ENCODE measurements around the gene AJAP1.

AJAP1 gene

GRCh38 chr1:4773226-4773625 is 118.8 kb downstream of the AJAP1 start:
- TF ChIP-seq ZFX (IDR thresholded peaks at IDR 0.05), result no peak
- TF ChIP-seq CTCF (conservative IDR thresholded peaks at IDR 0.05), result no peak
- no peak overlapping the region for H3K27ac ChIP-seq

- TF ChIP-seq ZFX (IDR thresholded peaks at IDR 0.05), result no peak
- no peak for TF ChIP-seq CTCF (conservative IDR thresholded peaks at IDR 0.05)
- no peak overlapping the region for H3K27ac ChIP-seq
These were observed 121.1 kb downstream of the AJAP1 start for GRCh38 chr1:4775506-4775905.

GRCh38 chr1:4778056-4778455 is 123.6 kb downstream of the AJAP1 start:
- no peak overlapping the region for H3K27ac ChIP-seq
- peak; percentile 79 for TF ChIP-seq CTCF (conservative IDR thresholded peaks at IDR 0.05)
- no peak for TF ChIP-seq ZFX (IDR thresholded peaks at IDR 0.05)

GRCh38 chr1:4781646-4782045 is 127.2 kb downstream of the AJAP1 start:
- no peak for TF ChIP-seq ZFX (IDR thresholded peaks at IDR 0.05)
- no peak for TF ChIP-seq CTCF (conservative IDR thresholded peaks at IDR 0.05)
- H3K27ac ChIP-seq, result no peak overlapping the region

- TF ChIP-seq ZFX (IDR thresholded peaks at IDR 0.05) (no peak), CTCF (conservative IDR thresholded peaks at IDR 0.05) (no peak)
- no peak overlapping the region for H3K27ac ChIP-seq
These were observed 130.4 kb downstream of the AJAP1 start for GRCh38 chr1:4784761-4785160.

GRCh38 chr1:4786055-4786454 is 131.6 kb downstream of the AJAP1 start:
- TF ChIP-seq CTCF (conservative IDR thresholded peaks at IDR 0.05) (no peak), ZFX (IDR thresholded peaks at IDR 0.05) (no peak)
- no peak overlapping the region for H3K27ac ChIP-seq

- H3K27ac ChIP-seq, result no peak overlapping the region
- TF ChIP-seq CTCF (conservative IDR thresholded peaks at IDR 0.05) (no peak), ZFX (IDR thresholded peaks at IDR 0.05) (no peak)
These were observed 133.1 kb downstream of the AJAP1 start for GRCh38 chr1:4787551-4787950.
